ENCODE results near the gene MAP3K7CL. TPM values are rescaled to one million over a fixed set of nuclear protein-coding genes. Genes with fewer than 3 reads are reported as not detected.

MAP3K7CL gene
- total RNA-seq, 1 donor = 20.7 TPM

- peak; percentile 69 for DNase-seq (ENCODE audit: low read depth)
- no peak overlapping the region for H3K4me3 ChIP-seq (ENCODE audit: low read depth, low read length)
- no peak for TF ChIP-seq CTCF (IDR thresholded peaks at IDR 0.05; ENCODE audit: insufficient read depth, low read depth, low read length)
Observed at GRCh38 chr21:29208682-29209059, 78.2 kb downstream of the MAP3K7CL start.

GRCh38 chr21:29209696-29210095 lies 79.3 kb downstream of the MAP3K7CL start:
- DNase-seq (ENCODE audit: low read depth) = no peak
- TF ChIP-seq CTCF (IDR thresholded peaks at IDR 0.05; ENCODE audit: insufficient read depth, low read depth, low read length) = no peak
- no peak overlapping the region for H3K4me3 ChIP-seq (ENCODE audit: low read depth, low read length)

- TF ChIP-seq CTCF (IDR thresholded peaks at IDR 0.05; ENCODE audit: insufficient read depth, low read depth, low read length) = no peak
- DNase-seq (ENCODE audit: low read depth) = no peak
- H3K4me3 ChIP-seq (ENCODE audit: low read depth, low read length) = no peak overlapping the region
Observed at GRCh38 chr21:29211205-29211604, 80.8 kb downstream of the MAP3K7CL start.

GRCh38 chr21:29212446-29212845 lies 82.0 kb downstream of the MAP3K7CL start:
- no peak overlapping the region for H3K4me3 ChIP-seq (ENCODE audit: low read depth, low read length)
- TF ChIP-seq CTCF (IDR thresholded peaks at IDR 0.05; ENCODE audit: insufficient read depth, low read depth, low read length) = no peak
- no peak for DNase-seq (ENCODE audit: low read depth)

- TF ChIP-seq CTCF (IDR thresholded peaks at IDR 0.05; ENCODE audit: insufficient read depth, low read depth, low read length) = no peak
- no peak overlapping the region for H3K4me3 ChIP-seq (ENCODE audit: low read depth, low read length)
- DNase-seq (ENCODE audit: low read depth) = no peak
Observed at GRCh38 chr21:29213513-29214385, 83.3 kb downstream of the MAP3K7CL start.

GRCh38 chr21:29215709-29216108 lies 85.3 kb downstream of the MAP3K7CL start:
- no peak overlapping the region for H3K4me3 ChIP-seq (ENCODE audit: low read depth, low read length)
- no peak for TF ChIP-seq CTCF (IDR thresholded peaks at IDR 0.05; ENCODE audit: insufficient read depth, low read depth, low read length)
- peak; percentile 96 for DNase-seq (ENCODE audit: low read depth)

Measured in fibroblast of villous mesenchyme (primary cell).